ENCODE measurements around the gene VDAC2. TPM values are rescaled to one million over a fixed set of nuclear protein-coding genes. Genes with fewer than 3 reads are reported as not detected.
A peak's percentile ranks its signal among the peaks of the same experiment; 100 is the strongest.

Gene VDAC2
- total RNA-seq, 2 donors from 2014 or later, result 277 to 292 TPM

- Mint-ChIP-seq H3K36me3 (ENCODE audit: low read depth) (no peaks in the 10 kb centered on the region), H3K27me3 (ENCODE audit: insufficient read depth) (no peaks in the 10 kb centered on the region), H3K9me3 (no peaks in the 10 kb centered on the region), H3K27ac (no peak overlapping the region), H3K4me3 (no peak overlapping the region), H3K4me1 (peaks cover 6% of the 10 kb centered on the region)
- no peak overlapping the region for H3K27ac ChIP-seq (ENCODE audit: low read depth, low read length)
- H3K9ac ChIP-seq (ENCODE audit: extremely low read depth, low read length, poor library complexity, severe bottlenecking), result no peak overlapping the region
- TF ChIP-seq CTCF (conservative IDR thresholded peaks at IDR 0.05), result no peak
- H3K4me3 ChIP-seq (ENCODE audit: low read length), result no peak overlapping the region
- DNase-seq, result peak; percentile 63
- no peaks in the 10 kb centered on the region for H3K27me3 ChIP-seq (ENCODE audit: control insufficient read depth, insufficient read depth, low read length, poor library complexity, severe bottlenecking)
- H3K4me1 ChIP-seq (ENCODE audit: control insufficient read depth, insufficient read depth, low read length), result peaks cover 5% of the 10 kb centered on the region
- H3K36me3 ChIP-seq (ENCODE audit: control insufficient read depth, insufficient read depth, low read length), result no peaks in the 10 kb centered on the region
- H3K9me3 ChIP-seq (ENCODE audit: control insufficient read depth, low read length), result no peaks in the 10 kb centered on the region
- WGBS, 2 experiments (ENCODE audit: insufficient coverage in 1 of 2, insufficient read length in 1 of 2), result 95% methylated on average over 22 to 37 of the region's 37 CpGs
Observed at GRCh38 chr10:75238182-75239095, 27.8 kb downstream of the VDAC2 start.

- 90 to 92% methylated on average over 6 to 11 of the region's 11 CpGs for WGBS, 2 experiments (ENCODE audit: insufficient coverage in 1 of 2, insufficient read length in 1 of 2)
- Histone ChIP-seq H3K9me3 (ENCODE audit: control insufficient read depth, low read length) (no peaks in the 10 kb centered on the region), H3K9ac (ENCODE audit: extremely low read depth, low read length, poor library complexity, severe bottlenecking) (no peak overlapping the region), H3K27me3 (ENCODE audit: control insufficient read depth, insufficient read depth, low read length, poor library complexity, severe bottlenecking) (no peaks in the 10 kb centered on the region), H3K27ac (ENCODE audit: low read depth, low read length) (no peak overlapping the region), H3K36me3 (ENCODE audit: control insufficient read depth, insufficient read depth, low read length) (no peaks in the 10 kb centered on the region), H3K4me3 (ENCODE audit: low read length) (no peak overlapping the region), H3K4me1 (ENCODE audit: control insufficient read depth, insufficient read depth, low read length) (no peaks in the 10 kb centered on the region)
- no peaks in the 10 kb centered on the region for H3K36me3 Mint-ChIP-seq (ENCODE audit: low read depth)
- peaks cover 2% of the 10 kb centered on the region for H3K4me1 Mint-ChIP-seq
- H3K4me3 Mint-ChIP-seq, result no peak overlapping the region
- no peaks in the 10 kb centered on the region for H3K9me3 Mint-ChIP-seq
- no peak overlapping the region for H3K27ac Mint-ChIP-seq
- TF ChIP-seq CTCF (conservative IDR thresholded peaks at IDR 0.05), result no peak
- no peak for DNase-seq
- H3K27me3 Mint-ChIP-seq (ENCODE audit: insufficient read depth), result no peaks in the 10 kb centered on the region
Observed at GRCh38 chr10:75239096-75239790, 28.6 kb downstream of the VDAC2 start.

- Histone ChIP-seq H3K9ac (ENCODE audit: extremely low read depth, low read length, poor library complexity, severe bottlenecking) (no peak overlapping the region), H3K4me1 (ENCODE audit: control insufficient read depth, insufficient read depth, low read length) (no peaks in the 10 kb centered on the region), H3K27me3 (ENCODE audit: control insufficient read depth, insufficient read depth, low read length, poor library complexity, severe bottlenecking) (no peaks in the 10 kb centered on the region), H3K27ac (ENCODE audit: low read depth, low read length) (no peak overlapping the region), H3K9me3 (ENCODE audit: control insufficient read depth, low read length) (no peaks in the 10 kb centered on the region), H3K36me3 (ENCODE audit: control insufficient read depth, insufficient read depth, low read length) (no peaks in the 10 kb centered on the region), H3K4me3 (ENCODE audit: low read length) (no peak overlapping the region)
- H3K4me1 Mint-ChIP-seq, result peaks cover 2% of the 10 kb centered on the region
- no peak overlapping the region for H3K27ac Mint-ChIP-seq
- H3K36me3 Mint-ChIP-seq (ENCODE audit: low read depth), result no peaks in the 10 kb centered on the region
- DNase-seq, result no peak
- H3K27me3 Mint-ChIP-seq (ENCODE audit: insufficient read depth), result no peaks in the 10 kb centered on the region
- H3K9me3 Mint-ChIP-seq, result no peaks in the 10 kb centered on the region
- no peak overlapping the region for H3K4me3 Mint-ChIP-seq
- 94 to 98% methylated on average over 9 to 12 of the region's 12 CpGs for WGBS, 2 experiments (ENCODE audit: insufficient coverage in 1 of 2, insufficient read length in 1 of 2)
- no peak for TF ChIP-seq CTCF (conservative IDR thresholded peaks at IDR 0.05)
Observed at GRCh38 chr10:75240329-75241076, 29.9 kb downstream of the VDAC2 start.

All from endodermal cell (in vitro differentiated cells).